GM12878 (cell line): Measurements from ENCODE around the gene FOXK2. TPM values are rescaled to one million over a fixed set of nuclear protein-coding genes. Genes with fewer than 3 reads are reported as not detected.
A peak's percentile ranks its signal among the peaks of the same experiment; 100 is the strongest.

Experiments
- ATAC-seq: fragments of 200-7000 bp; cut with Tn5 transposase; 3 replicates; pipeline ENCODE4 v1.9.1; 2020; ENCODE audit warnings: mild to moderate bottlenecking, moderate library complexity
- BruUV-seq: library from RNA; stranded (reverse); fragments of 400-500 nt; replicated peaks from 2 replicates; lab custom pipeline; 2021; lab: Mats Ljungman, UMichigan
- CTCF ChIA-PET: fragments of 300-600 bp; sonication (Branson Sonifier 250); formaldehyde crosslinking; extraction: SDS; loops from one replicate; lab custom pipeline; 2021; ENCODE audit warnings: inconsistent platforms; lab: Yijun Ruan, JAX
- POLR2A ChIA-PET: fragments of 350-600 bp; formaldehyde crosslinking; extraction: SDS; loops from one replicate; lab custom pipeline; 2021; ENCODE audit warnings: inconsistent platforms; lab: Charles Lee
- RAD21 ChIA-PET: fragments of 300-600 bp; sonication (Branson Sonifier 250); formaldehyde crosslinking; loops from one replicate; lab custom pipeline; 2023; ENCODE audit warnings: antibody characterized with exemption; ENCODE audit not compliant: unreplicated experiment; lab: Charles Lee
- SMC1A ChIA-PET: fragments of 300-600 bp; sonication (Branson Sonifier 250); formaldehyde crosslinking; loops from one replicate; lab custom pipeline; 2023; ENCODE audit not compliant: unreplicated experiment, uncharacterized antibody; lab: Charles Lee
- DNase-seq: peaks from one replicate; pipeline ENCODE4 v3.0.0-alpha.2; 2011; ENCODE audit warnings: low read depth, low spot score
- FAIRE-seq: peaks from 3 replicates; lab custom pipeline; 2011; peaks lifted over from hg19 to GRCh38; lab: Jason Lieb, UNC
- H2AFZ ChIP-seq: 2 replicates; pipeline ENCODE4 v1.6.0; 2011; ENCODE audit warnings: low read depth, low read length, control low read depth; ENCODE audit not compliant: control insufficient read depth
- H3K27ac ChIP-seq: 2 replicates; pipeline ENCODE4 v1.5.1; 2011; ENCODE audit warnings: control low read depth; ENCODE audit not compliant: control insufficient read depth, insufficient read depth
- H3K27me3 ChIP-seq, 2 experiments: replicated peaks in 1 of 2; 2 replicates each; pipeline versions ENCODE4 v1.6.0 to v1.6.1; 2011; ENCODE audit warnings: low read length in 1 of 2; ENCODE audit not compliant: control insufficient read depth in 2 of 2, insufficient read depth in 2 of 2
- H3K36me3 ChIP-seq, 2 experiments: 2 replicates each; pipeline ENCODE4 v1.5.1; 2011; ENCODE audit warnings: low read length in 1 of 2; ENCODE audit not compliant: control insufficient read depth in 2 of 2, insufficient read depth in 2 of 2
- H3K4me1 ChIP-seq: 2 replicates; pipeline ENCODE4 v1.6.1; 2011; ENCODE audit warnings: mild to moderate bottlenecking, low read length, moderate library complexity, mixed read lengths; ENCODE audit not compliant: control insufficient read depth, insufficient read depth
- H3K4me2 ChIP-seq: 2 replicates; pipeline ENCODE4 v1.6.0; 2011; ENCODE audit warnings: control low read depth; ENCODE audit not compliant: control insufficient read depth, insufficient read depth
- H3K4me3 ChIP-seq: fragments of 200-600 bp; sonication (generic); 2 replicates; pipeline ENCODE4 v1.5.1; 2016
- H3K79me2 ChIP-seq: 2 replicates; pipeline ENCODE4 v1.6.0; 2011; ENCODE audit warnings: low read length; ENCODE audit not compliant: control insufficient read depth, insufficient read depth
- H3K9ac ChIP-seq: 2 replicates; pipeline ENCODE4 v1.8.0; 2011; ENCODE audit warnings: low read length, control low read depth, mixed read lengths; ENCODE audit not compliant: control insufficient read depth, insufficient read depth
- H3K9me3 ChIP-seq: replicated peaks from 3 replicates; pipeline ENCODE4 v1.5.1; 2011; ENCODE audit warnings: mild to moderate bottlenecking, low read length; ENCODE audit not compliant: control insufficient read depth, insufficient read depth
- H4K20me1 ChIP-seq: 2 replicates; pipeline ENCODE4 v1.6.0; 2011; ENCODE audit not compliant: control insufficient read depth, insufficient read depth
- CREB1 ChIP-seq: IDR thresholded peaks from 2 replicates; pipeline ENCODE4 v1.6.1; 2012; ENCODE audit warnings: low read depth, mild to moderate bottlenecking, inconsistent platforms
- E4F1 ChIP-seq: fragments of 450-650 bp; IDR thresholded peaks from 2 replicates; pipeline ENCODE4 v1.6.1; 2018; ENCODE audit warnings: borderline replicate concordance, mild to moderate bottlenecking; ENCODE audit not compliant: partially characterized antibody
- EGR1 ChIP-seq, 2 experiments: IDR thresholded peaks; 1 replicate in 1 of 2; 2 replicates in 1 of 2; pipeline ENCODE4 v1.6.1; 2011 to 2012; ENCODE audit warnings: low read depth in 2 of 2, low read length in 2 of 2, borderline replicate concordance in 1 of 2, mild to moderate bottlenecking in 1 of 2, moderate library complexity in 1 of 2
- SMARCA5 ChIP-seq: fragments of 450-650 bp; IDR thresholded peaks from 2 replicates; pipeline ENCODE4 v1.6.1; 2017; ENCODE audit warnings: mild to moderate bottlenecking
- SP1 ChIP-seq: IDR thresholded peaks from one replicate; pipeline ENCODE4 v1.6.1; 2011; ENCODE audit warnings: low read depth, low read length
- YY1 ChIP-seq: IDR thresholded peaks from 2 replicates; pipeline ENCODE4 v1.6.1; 2011; ENCODE audit warnings: low read depth, mild to moderate bottlenecking, low read length
- WGBS: methylation state at CpG from one replicate; pipeline ENCODE4 v1.1.6; 2016; ENCODE audit warnings: low lambda C conversion rate; ENCODE audit not compliant: insufficient replicate concordance, insufficient coverage; ENCODE audit errors: missing lambda C conversion rate; 5-methylcytosine and 5-hydroxymethylcytosine counted together
- in situ Hi-C: fragments of 300-500 bp; cut with MboI; formaldehyde crosslinking; loops from 9 replicates; pipeline ENCODE4 v1.14.3; 2018; ENCODE audit warnings: mixed read lengths
- intact Hi-C: fragments of 100-400 bp; cut with micrococcal nuclease; formaldehyde crosslinking; loops from one replicate; pipeline ENCODE4 v1.14.2; 2022; ENCODE audit not compliant: unreplicated experiment
- polyA plus RNA-seq, 11 experiments: library from polyadenylated mRNA; depleted of rRNA in 4 of 11; unstranded in 6 of 11; stranded (reverse) in 5 of 11; fragments of >200 nt; fragmentation: Nextera tagmentation in 4 of 11; fragmentation: Illumina TruSeq in 1 of 11; extraction: Ambion mirVana in 4 of 11; extraction: Trizol in 1 of 11; gene quantifications; 1 replicate in 1 of 11; 2 replicates in 10 of 11; pipeline versions ENCODE4 v1.2.1 to v1.2.3, GENCODE V29; 2011 to 2016; ENCODE audit warnings: inconsistent platforms in 2 of 11, missing spikeins in 2 of 11, low read depth in 1 of 11
- total RNA-seq, 4 experiments: library from RNA; depleted of rRNA in 3 of 4; stranded (reverse); fragments of >200 nt in 3 of 4; fragmentation: Illumina TruSeq in 1 of 4; extraction: Trizol in 1 of 4; gene quantifications; 2 replicates each; pipeline versions ENCODE4 v1.2.1 to v1.2.3, GENCODE V29; 2013 to 2021

The FOXK2 gene
- total and polyA plus RNA-seq, 10 of the 15 experiments (the other 5 are each of a cell fraction or from before 2014, with no cell fraction given), result 2.4 to 56.8 (median 34.4) TPM

- TF ChIP-seq YY1 (peak; percentile 41; the same call in 1 of the 2 replicates), E4F1 (peak; percentile 77), CREB1 (0 out of 2 replicates have a peak, but pooled peaks have one; percentile 2), EGR1 (IDR thresholded peaks at IDR 0.05; ENCODE audit: borderline replicate concordance in 1 of 2, low read depth in 2 of 2, low read length in 2 of 2) (peak in 1 of 2 experiments; percentile 30; a peak in 1 of 3 replicates)
Measured at GRCh38 chr17:82592767-82593589, 73.4 kb downstream of the FOXK2 start (continued).

- ATAC-seq, result no peak; the same call in 2 of the 3 replicates
Measured at GRCh38 chr17:82593590-82594087, 74.1 kb downstream of the FOXK2 start.

More at GRCh38 chr17:82593590-82594087, 74.1 kb downstream of the FOXK2 start:
- 73% methylated on average over 25 of the region's 29 CpGs for WGBS
- ChIA-PET RAD21 (no interaction called here), SMC1A (no interaction called here), CTCF (no interaction called here)
- H3K9ac ChIP-seq, result peak overlapping the region; percentile 25; the same call in 1 of the 2 replicates
- TF ChIP-seq SMARCA5, result 0 out of 2 replicates have a peak, but pooled peaks have one; percentile 3
- TF ChIP-seq SP1, result no peak
- TF ChIP-seq, all 136 proteins: peak for 1
- Histone ChIP-seq H3K4me3 (peak overlapping the region; percentile 47), H2AFZ (peak overlapping the region; percentile 47; the same call in 1 of the 2 replicates), H3K27ac (peak overlapping the region; percentile 59; the same call in 1 of the 2 replicates), H4K20me1 (no peaks in the 10 kb centered on the region), H3K9me3 (no peaks in the 10 kb centered on the region), H3K4me1 (peaks cover 17% of the 10 kb centered on the region), H3K79me2 (no peaks in the 10 kb centered on the region; the same call in 1 of the 2 replicates), H3K4me2 (peak overlapping the region; percentile 99), H3K36me3 (peaks cover 8 to 17% of the 10 kb centered on the region in 2 experiments; a peak in 2 of 4 replicates), H3K27me3 (no peaks in the 10 kb centered on the region)
- in situ Hi-C loops (no loop called here), intact Hi-C loops (no loop called here)
- POLR2A ChIA-PET, result interaction anchor here (0.6 kb wide), 1 partner anchor 619 kb away, joined by 7 read pairs; no protein-coding TSS in a partner anchor
- DNase-seq, result no peak
- BruUV-seq, result TSS peak; percentile 55
- FAIRE-seq, result no peak
